ENCODE measurements around the gene ARHGAP6. TPM values are rescaled to one million over a fixed set of nuclear protein-coding genes. Genes with fewer than 3 reads are reported as not detected.

ARHGAP6 gene
- total RNA-seq, 1 experiment from 2014 or later: 0.07 TPM

DNA sequence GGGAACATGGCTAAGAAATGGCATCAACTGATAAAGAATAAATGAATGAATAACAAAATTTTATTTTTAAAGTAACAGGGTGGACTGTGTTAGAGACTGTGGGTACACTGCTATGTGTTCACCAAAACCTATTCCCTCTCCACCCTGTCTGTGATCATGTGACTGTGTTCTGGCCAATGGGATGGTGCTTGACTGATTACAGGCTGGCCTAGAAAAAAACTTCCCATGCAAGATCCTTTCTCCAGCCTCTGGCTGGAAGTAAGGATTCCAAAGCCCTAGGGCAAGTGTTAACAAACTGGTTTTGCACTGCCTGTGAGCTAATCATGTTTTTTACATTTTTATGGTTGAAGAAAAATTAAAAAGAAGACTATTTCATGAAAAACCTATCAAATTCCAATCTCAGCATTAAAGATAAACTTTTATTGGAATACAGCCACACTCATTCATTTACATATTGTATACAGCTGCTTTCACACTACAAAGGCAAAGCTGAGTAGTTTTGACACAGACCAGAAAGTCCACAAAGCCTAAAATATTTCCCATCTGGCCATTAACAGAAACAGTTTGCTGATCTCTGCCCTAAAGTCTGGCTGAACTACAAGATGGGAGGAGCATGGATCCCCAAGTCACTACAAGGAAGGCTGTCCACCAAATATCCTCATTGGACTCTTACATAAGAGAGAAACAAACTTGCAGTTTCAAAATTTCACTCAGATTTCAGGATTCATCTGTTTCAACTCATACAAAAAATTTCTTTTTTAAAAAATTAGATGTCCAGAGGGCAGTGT, 133.2 kb downstream of the ARHGAP6 start:
- Mint-ChIP-seq H3K9me3 (peaks cover 36 to 49% of the 10 kb centered on the region in 2 experiments), H3K36me3 (ENCODE audit: insufficient read depth in 1 of 3, low read depth in 3 of 3) (no peaks in the 10 kb centered on the region)
- no peak overlapping the region for H2AFZ ChIP-seq (ENCODE audit: low read length)

More for the DNA sequence above, 133.2 kb downstream of the ARHGAP6 start:
- Histone ChIP-seq H2BK15ac (ENCODE audit: low read depth, low read length) (no peak overlapping the region), H2BK120ac (ENCODE audit: low read depth, low read length, poor library complexity, severe bottlenecking) (no peak overlapping the region), H3K23ac (ENCODE audit: insufficient read length, low read depth, low read length) (no peak overlapping the region), H3K79me2 (ENCODE audit: insufficient read depth, low read length) (no peaks in the 10 kb centered on the region), H4K5ac (ENCODE audit: insufficient read length, low read depth, low read length) (no peak overlapping the region), H3K4me2 (ENCODE audit: insufficient read depth, insufficient read length, low read length) (no peak overlapping the region), H2BK12ac (ENCODE audit: insufficient read length, low read depth, low read length) (no peak overlapping the region), H3T11ph (ENCODE audit: low read length) (no peak overlapping the region), H3K4ac (ENCODE audit: low read depth, low read length) (no peak overlapping the region), H3K27ac (ENCODE audit: insufficient read length, low read depth, low read length) (no peak overlapping the region), H2BK20ac (ENCODE audit: low read depth, low read length, poor library complexity, severe bottlenecking) (no peak overlapping the region), H2BK5ac (ENCODE audit: insufficient read length, low read length) (no peak overlapping the region), H3K18ac (ENCODE audit: insufficient read length, low read depth, low read length) (no peak overlapping the region), H4K91ac (ENCODE audit: insufficient read length, low read depth, low read length) (no peak overlapping the region), H4K8ac (replicated peaks; ENCODE audit: insufficient read length, low read depth, low read length) (no peak overlapping the region), H3K27me3 (ENCODE audit: insufficient read depth, low read length) (peaks cover 2% of the 10 kb centered on the region; the same call in 1 of the 2 replicates), H3K9me3 (ENCODE audit: control insufficient read depth, low read depth, low read length) (no peaks in the 10 kb centered on the region), H2AK5ac (ENCODE audit: insufficient read length, low read length) (no peak overlapping the region), H3K79me1 (ENCODE audit: insufficient read depth, low read depth, low read length, poor library complexity, severe bottlenecking) (no peaks in the 10 kb centered on the region), H3K4me1 (ENCODE audit: insufficient read depth, low read length) (no peaks in the 10 kb centered on the region), H3K56ac (ENCODE audit: insufficient read length, low read depth, low read length) (no peak overlapping the region), H3K9ac (ENCODE audit: extremely low read depth, insufficient read length, low read length) (no peak overlapping the region), H3K23me2 (ENCODE audit: insufficient read length, low read depth, low read length, poor library complexity, severe bottlenecking) (no peaks in the 10 kb centered on the region), H3K14ac (ENCODE audit: insufficient read depth, low read length) (no peak overlapping the region), H4K20me1 (ENCODE audit: control insufficient read depth, insufficient read depth, insufficient read length) (no peaks in the 10 kb centered on the region)
- peaks cover 0 to 3% of the 10 kb centered on the region in 2 experiments; a peak in 1 of 4 replicates for H3K4me1 Mint-ChIP-seq
- peak; percentile 39 for DNase-seq
- H3K27ac Mint-ChIP-seq: no peak overlapping the region
- TF ChIP-seq, protein P1, sequence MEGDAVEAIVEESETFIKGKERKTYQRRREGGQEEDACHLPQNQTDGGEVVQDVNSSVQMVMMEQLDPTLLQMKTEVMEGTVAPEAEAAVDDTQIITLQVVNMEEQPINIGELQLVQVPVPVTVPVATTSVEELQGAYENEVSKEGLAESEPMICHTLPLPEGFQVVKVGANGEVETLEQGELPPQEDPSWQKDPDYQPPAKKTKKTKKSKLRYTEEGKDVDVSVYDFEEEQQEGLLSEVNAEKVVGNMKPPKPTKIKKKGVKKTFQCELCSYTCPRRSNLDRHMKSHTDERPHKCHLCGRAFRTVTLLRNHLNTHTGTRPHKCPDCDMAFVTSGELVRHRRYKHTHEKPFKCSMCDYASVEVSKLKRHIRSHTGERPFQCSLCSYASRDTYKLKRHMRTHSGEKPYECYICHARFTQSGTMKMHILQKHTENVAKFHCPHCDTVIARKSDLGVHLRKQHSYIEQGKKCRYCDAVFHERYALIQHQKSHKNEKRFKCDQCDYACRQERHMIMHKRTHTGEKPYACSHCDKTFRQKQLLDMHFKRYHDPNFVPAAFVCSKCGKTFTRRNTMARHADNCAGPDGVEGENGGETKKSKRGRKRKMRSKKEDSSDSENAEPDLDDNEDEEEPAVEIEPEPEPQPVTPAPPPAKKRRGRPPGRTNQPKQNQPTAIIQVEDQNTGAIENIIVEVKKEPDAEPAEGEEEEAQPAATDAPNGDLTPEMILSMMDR (conservative IDR thresholded peaks at IDR 0.05): no peak
- H3K4me3 Mint-ChIP-seq: no peak overlapping the region
- peaks cover 14% of the 10 kb centered on the region for H3K27me3 Mint-ChIP-seq (ENCODE audit: low read depth)

Measured in H9 (cell line).